Erythroblast (primary cell): ENCODE measurements around the gene ESYT2.

Experiments
- GATA1 ChIP-seq: IDR thresholded peaks from 2 replicates; pipeline ENCODE4 v1.6.1; 2011; ENCODE audit warnings: low read depth, mild to moderate bottlenecking, control low read depth, low read length, moderate library complexity
- POLR2A ChIP-seq: IDR thresholded peaks from 2 replicates; pipeline ENCODE4 v1.6.1; 2011; ENCODE audit warnings: mild to moderate bottlenecking, low read length

DNA sequence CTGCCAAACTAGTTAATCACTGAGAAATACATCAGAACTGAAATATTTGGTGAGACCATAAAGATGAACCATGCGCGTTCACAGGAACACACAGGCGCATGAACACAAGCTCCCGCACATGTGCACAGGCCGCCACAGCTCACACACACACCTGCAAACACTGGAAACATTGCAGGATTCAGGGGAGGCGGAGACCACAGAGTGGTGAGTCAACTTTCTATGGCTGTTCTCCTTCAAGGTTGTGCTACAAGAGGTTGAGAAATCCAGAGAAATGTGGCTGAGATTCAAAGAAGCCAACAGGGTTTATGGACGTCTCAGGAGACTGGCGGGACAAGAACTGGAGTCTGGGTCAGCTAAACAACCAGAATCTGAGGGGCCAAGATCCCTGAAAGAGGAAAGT lies 17.8 kb downstream of the ESYT2 start:
- TF ChIP-seq POLR2A: no peak
- TF ChIP-seq GATA1: no peak
